ENCODE results near the gene S1PR4.
"Not testable (repeated sequence)": the region's sequence is repeated elsewhere in the genome, so short reads cannot be mapped to it uniquely, and the experiment has no call there.

The S1PR4 gene

DNA sequence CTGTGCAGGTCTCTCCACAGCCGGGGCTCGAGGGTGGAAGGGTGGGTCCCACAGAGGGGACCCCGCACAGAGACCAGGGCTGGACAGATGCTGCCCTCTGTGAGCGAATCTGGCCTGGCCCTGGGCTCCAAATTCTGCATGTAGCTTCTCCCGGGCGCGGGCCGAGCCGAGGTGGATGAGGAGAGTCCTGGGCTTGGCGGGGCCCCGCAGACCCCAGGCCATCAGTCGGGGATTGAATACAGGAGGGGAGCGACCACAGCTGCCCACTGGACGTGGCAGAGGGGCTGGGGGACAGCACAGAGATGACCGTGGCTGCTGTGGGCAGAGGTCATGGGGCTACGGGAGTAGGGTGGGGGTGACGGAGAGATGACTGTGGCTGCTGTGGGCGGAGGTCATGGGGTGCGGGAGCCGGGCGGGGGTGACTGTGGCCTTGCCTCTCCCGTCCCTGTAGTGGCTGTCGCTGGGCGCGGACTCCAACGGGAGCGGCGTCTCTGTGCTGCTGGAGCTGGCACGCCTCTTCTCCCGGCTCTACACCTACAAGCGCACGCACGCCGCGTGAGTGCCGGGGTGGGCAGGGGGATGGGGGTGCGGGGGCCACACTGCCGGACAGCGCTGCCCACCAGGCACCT, 22.6 kb downstream of the S1PR4 start:
- Histone ChIP-seq H3K18ac (ENCODE audit: low read length) (no peak overlapping the region), H3K27ac (ENCODE audit: low read depth, low read length) (no peak overlapping the region), H4K91ac (ENCODE audit: low read depth, low read length) (no peak overlapping the region), H2BK120ac (ENCODE audit: insufficient read depth, low read length, poor library complexity) (no peak overlapping the region), H3K79me1 (ENCODE audit: low read length) (no peaks in the 10 kb centered on the region), H3K23ac (ENCODE audit: low read length) (no peak overlapping the region), H2AK5ac (ENCODE audit: low read length) (no peak overlapping the region), H3K36me3 (ENCODE audit: control insufficient read depth in 1 of 2, insufficient read depth in 2 of 2, low read length in 2 of 2) (peaks cover 54 to 59% of the 10 kb centered on the region in 2 experiments), H2BK5ac (ENCODE audit: low read depth, low read length, poor library complexity) (no peak overlapping the region), H2AFZ (ENCODE audit: insufficient read depth, low read length, poor library complexity) (no peak overlapping the region), H3K9me3 (ENCODE audit: insufficient read depth, low read depth, low read length) (peaks cover under 1% of the 10 kb centered on the region), H4K8ac (ENCODE audit: low read depth, low read length) (no peak overlapping the region), H3K4me1 (ENCODE audit: control insufficient read depth in 1 of 2, insufficient read depth in 2 of 2, low read length in 2 of 2) (no peaks in the 10 kb centered on the region), H3K9ac (ENCODE audit: low read length) (no peak overlapping the region), H3K27me3 (ENCODE audit: insufficient read depth, low read length) (no peaks in the 10 kb centered on the region), H3K4ac (ENCODE audit: low read depth, low read length) (no peak overlapping the region), H3K79me2 (ENCODE audit: control insufficient read depth, insufficient read depth, low read length, poor library complexity) (no peaks in the 10 kb centered on the region), H2BK12ac (ENCODE audit: low read length) (no peak overlapping the region), H3K4me3 (ENCODE audit: low read depth, low read length) (no peak overlapping the region), H3K14ac (ENCODE audit: low read length) (no peak overlapping the region), H4K12ac (ENCODE audit: low read depth, low read length) (no peak overlapping the region), H3K4me2 (ENCODE audit: low read length) (no peak overlapping the region)
- DNase-seq, result no peak
- WGBS (ENCODE audit: extremely low coverage, insufficient coverage, insufficient read length), result no CpG with 5 or more reads among the region's 39 CpGs

DNA sequence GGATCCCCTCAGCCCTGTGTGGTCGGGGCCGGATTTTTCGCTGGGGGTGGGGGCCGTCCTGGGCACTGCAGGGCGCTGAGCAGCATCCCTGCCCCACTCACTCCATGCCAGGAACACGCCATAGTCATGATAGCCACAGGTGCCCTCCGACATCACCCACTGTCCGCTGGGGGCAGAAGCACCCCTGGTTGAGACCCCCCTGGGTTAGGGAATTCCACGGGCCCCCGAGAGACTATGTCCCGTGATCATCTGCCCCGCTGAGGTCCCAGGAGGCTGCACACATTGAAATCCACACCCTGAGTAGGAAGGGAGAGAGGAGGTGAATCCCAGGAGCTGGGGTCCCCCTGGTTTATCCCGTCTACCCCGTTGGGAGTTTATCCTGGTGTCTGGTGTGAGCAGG, 23.3 kb downstream of the S1PR4 start:
- Histone ChIP-seq H3K27ac (ENCODE audit: low read depth, low read length) (no peak overlapping the region), H4K8ac (ENCODE audit: low read depth, low read length) (no peak overlapping the region), H3K9ac (ENCODE audit: low read length) (no peak overlapping the region), H3K23ac (ENCODE audit: low read length) (no peak overlapping the region), H2BK12ac (ENCODE audit: low read length) (no peak overlapping the region), H3K36me3 (ENCODE audit: control insufficient read depth in 1 of 2, insufficient read depth in 2 of 2, low read length in 2 of 2) (peaks cover 54 to 59% of the 10 kb centered on the region in 2 experiments), H3K4me3 (ENCODE audit: low read depth, low read length) (no peak overlapping the region), H3K79me1 (ENCODE audit: low read length) (no peaks in the 10 kb centered on the region), H2BK120ac (ENCODE audit: insufficient read depth, low read length, poor library complexity) (no peak overlapping the region), H4K91ac (ENCODE audit: low read depth, low read length) (no peak overlapping the region), H3K18ac (ENCODE audit: low read length) (no peak overlapping the region), H3K14ac (ENCODE audit: low read length) (no peak overlapping the region), H3K79me2 (ENCODE audit: control insufficient read depth, insufficient read depth, low read length, poor library complexity) (no peaks in the 10 kb centered on the region), H2AFZ (ENCODE audit: insufficient read depth, low read length, poor library complexity) (no peak overlapping the region), H3K4me1 (ENCODE audit: control insufficient read depth in 1 of 2, insufficient read depth in 2 of 2, low read length in 2 of 2) (no peaks in the 10 kb centered on the region), H3K4me2 (ENCODE audit: low read length) (no peak overlapping the region), H3K4ac (ENCODE audit: low read depth, low read length) (no peak overlapping the region), H3K9me3 (ENCODE audit: insufficient read depth, low read depth, low read length) (peaks cover 3% of the 10 kb centered on the region), H2AK5ac (ENCODE audit: low read length) (no peak overlapping the region), H2BK5ac (ENCODE audit: low read depth, low read length, poor library complexity) (no peak overlapping the region), H4K12ac (ENCODE audit: low read depth, low read length) (no peak overlapping the region), H3K27me3 (ENCODE audit: insufficient read depth, low read length) (no peaks in the 10 kb centered on the region)
- DNase-seq, result no peak
- no CpG with 5 or more reads among the region's 14 CpGs for WGBS (ENCODE audit: extremely low coverage, insufficient coverage, insufficient read length)

DNA sequence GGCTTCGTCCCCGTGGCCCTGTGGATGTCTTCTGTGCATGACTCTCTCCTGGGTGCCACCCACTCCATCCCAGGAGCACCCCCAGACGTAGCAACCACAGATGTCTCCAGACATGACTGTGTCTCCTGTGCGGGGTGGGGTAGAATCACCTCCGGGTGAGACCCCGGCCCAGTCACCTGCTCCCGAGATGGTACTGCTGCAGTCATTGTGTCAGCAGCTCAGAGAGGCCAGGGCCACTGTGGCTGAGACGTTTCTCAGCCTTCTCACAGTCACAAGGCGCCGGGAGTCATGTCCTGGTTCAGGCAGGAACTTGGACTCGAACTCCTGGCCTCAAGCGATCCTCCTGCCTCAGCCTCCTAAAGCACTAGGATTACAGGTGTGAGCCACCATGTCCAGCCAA, 23.8 kb downstream of the S1PR4 start:
- Histone ChIP-seq H3K9ac (ENCODE audit: low read length) (no peak overlapping the region), H3K18ac (ENCODE audit: low read length) (no peak overlapping the region), H2BK12ac (ENCODE audit: low read length) (no peak overlapping the region), H3K27ac (ENCODE audit: low read depth, low read length) (no peak overlapping the region), H2AK5ac (ENCODE audit: low read length) (no peak overlapping the region), H2BK5ac (ENCODE audit: low read depth, low read length, poor library complexity) (no peak overlapping the region), H3K27me3 (ENCODE audit: insufficient read depth, low read length) (no peaks in the 10 kb centered on the region), H3K4me3 (ENCODE audit: low read depth, low read length) (no peak overlapping the region), H2BK120ac (ENCODE audit: insufficient read depth, low read length, poor library complexity) (no peak overlapping the region), H3K23ac (ENCODE audit: low read length) (no peak overlapping the region), H3K36me3 (ENCODE audit: control insufficient read depth in 1 of 2, insufficient read depth in 2 of 2, low read length in 2 of 2) (peaks cover 57 to 59% of the 10 kb centered on the region in 2 experiments), H4K8ac (ENCODE audit: low read depth, low read length) (no peak overlapping the region), H2AFZ (ENCODE audit: insufficient read depth, low read length, poor library complexity) (no peak overlapping the region), H3K4ac (ENCODE audit: low read depth, low read length) (no peak overlapping the region), H3K79me2 (ENCODE audit: control insufficient read depth, insufficient read depth, low read length, poor library complexity) (no peaks in the 10 kb centered on the region), H4K91ac (ENCODE audit: low read depth, low read length) (no peak overlapping the region), H3K4me2 (ENCODE audit: low read length) (no peak overlapping the region), H3K4me1 (ENCODE audit: control insufficient read depth in 1 of 2, insufficient read depth in 2 of 2, low read length in 2 of 2) (no peaks in the 10 kb centered on the region), H3K9me3 (ENCODE audit: insufficient read depth, low read depth, low read length) (peaks cover 3% of the 10 kb centered on the region), H3K14ac (ENCODE audit: low read length) (no peak overlapping the region), H3K79me1 (ENCODE audit: low read length) (no peaks in the 10 kb centered on the region), H4K12ac (ENCODE audit: low read depth, low read length) (no peak overlapping the region)
- WGBS (ENCODE audit: extremely low coverage, insufficient coverage, insufficient read length), result no CpG with 5 or more reads among the region's 12 CpGs
- no peak for DNase-seq

DNA sequence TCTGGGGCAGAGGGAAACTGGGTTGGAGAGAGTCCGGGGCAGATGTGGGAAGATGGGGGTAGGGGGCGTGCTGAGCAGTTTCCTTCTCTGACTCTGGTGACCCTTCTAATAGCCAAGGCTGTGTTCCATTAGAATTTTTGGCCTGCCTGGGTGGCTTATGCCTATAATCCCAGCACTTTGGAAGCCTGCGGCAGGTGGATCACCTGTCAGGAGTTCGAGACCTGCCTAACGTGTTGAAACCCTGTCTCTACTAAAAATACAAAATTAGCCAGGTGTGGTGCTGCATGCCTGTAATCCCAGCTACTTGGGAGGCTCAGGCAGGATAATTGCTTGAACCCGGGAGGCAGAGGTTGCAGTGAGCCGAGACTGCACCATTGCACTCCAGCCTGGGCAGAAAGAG, 24.3 kb downstream of the S1PR4 start:
- not testable (repeated sequence) for H4K8ac ChIP-seq (ENCODE audit: low read depth, low read length); H3K4me1 ChIP-seq (ENCODE audit: control insufficient read depth in 1 of 2, insufficient read depth in 2 of 2, low read length in 2 of 2); H2BK12ac ChIP-seq (ENCODE audit: low read length); H2BK120ac ChIP-seq (ENCODE audit: insufficient read depth, low read length, poor library complexity); H2BK5ac ChIP-seq (ENCODE audit: low read depth, low read length, poor library complexity); H4K91ac ChIP-seq (ENCODE audit: low read depth, low read length); H3K23ac ChIP-seq (ENCODE audit: low read length); DNase-seq; H3K79me1 ChIP-seq (ENCODE audit: low read length); H3K79me2 ChIP-seq (ENCODE audit: control insufficient read depth, insufficient read depth, low read length, poor library complexity); H3K4ac ChIP-seq (ENCODE audit: low read depth, low read length); H2AK5ac ChIP-seq (ENCODE audit: low read length); H3K18ac ChIP-seq (ENCODE audit: low read length); H3K9me3 ChIP-seq (ENCODE audit: insufficient read depth, low read depth, low read length); H3K4me2 ChIP-seq (ENCODE audit: low read length); H3K4me3 ChIP-seq (ENCODE audit: low read depth, low read length); H3K9ac ChIP-seq (ENCODE audit: low read length); H3K27ac ChIP-seq (ENCODE audit: low read depth, low read length); H3K27me3 ChIP-seq (ENCODE audit: insufficient read depth, low read length); H2AFZ ChIP-seq (ENCODE audit: insufficient read depth, low read length, poor library complexity); H3K14ac ChIP-seq (ENCODE audit: low read length); H4K12ac ChIP-seq (ENCODE audit: low read depth, low read length)
- H3K36me3 ChIP-seq (ENCODE audit: control insufficient read depth in 1 of 2, insufficient read depth in 2 of 2, low read length in 2 of 2), result peaks cover 63 to 64% of the 10 kb centered on the region in 2 experiments
- WGBS (ENCODE audit: extremely low coverage, insufficient coverage, insufficient read length), result no CpG with 5 or more reads among the region's 7 CpGs

Measured in trophoblast cell (in vitro differentiated cells and primary cell).